ENCODE data around the gene PAGR1.

DNA sequence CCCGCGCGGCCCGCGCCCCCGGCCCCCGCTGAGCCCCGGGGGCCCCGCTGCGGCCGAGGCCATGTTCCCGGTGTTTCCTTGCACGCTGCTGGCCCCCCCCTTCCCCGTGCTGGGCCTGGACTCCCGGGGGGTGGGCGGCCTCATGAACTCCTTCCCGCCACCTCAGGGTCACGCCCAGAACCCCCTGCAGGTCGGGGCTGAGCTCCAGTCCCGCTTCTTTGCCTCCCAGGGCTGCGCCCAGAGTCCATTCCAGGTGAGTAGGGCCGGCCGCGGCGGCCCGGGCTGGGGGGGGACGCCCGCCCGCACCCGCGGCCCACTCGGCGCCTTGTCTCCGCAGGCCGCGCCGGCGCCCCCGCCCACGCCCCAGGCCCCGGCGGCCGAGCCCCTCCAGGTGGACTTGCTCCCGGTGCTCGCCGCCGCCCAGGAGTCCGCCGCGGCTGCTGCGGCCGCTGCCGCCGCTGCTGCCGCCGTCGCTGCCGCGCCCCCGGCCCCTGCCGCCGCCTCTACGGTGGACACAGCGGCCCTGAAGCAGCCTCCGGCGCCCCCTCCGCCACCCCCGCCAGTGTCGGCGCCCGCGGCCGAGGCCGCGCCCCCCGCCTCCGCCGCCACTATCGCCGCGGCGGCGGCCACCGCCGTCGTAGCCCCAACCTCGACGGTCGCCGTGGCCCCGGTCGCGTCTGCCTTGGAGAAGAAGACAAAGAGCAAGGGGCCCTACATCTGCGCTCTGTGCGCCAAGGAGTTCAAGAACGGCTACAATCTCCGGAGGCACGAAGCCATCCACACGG, 9.1 kb upstream of the PAGR1 start:
- TF ChIP-seq EZH2 (IDR thresholded peaks at IDR 0.05; ENCODE audit: borderline replicate concordance, insufficient read depth, low read depth, low read length, poor library complexity, severe bottlenecking) = no peak
- TF ChIP-seq, protein P1, sequence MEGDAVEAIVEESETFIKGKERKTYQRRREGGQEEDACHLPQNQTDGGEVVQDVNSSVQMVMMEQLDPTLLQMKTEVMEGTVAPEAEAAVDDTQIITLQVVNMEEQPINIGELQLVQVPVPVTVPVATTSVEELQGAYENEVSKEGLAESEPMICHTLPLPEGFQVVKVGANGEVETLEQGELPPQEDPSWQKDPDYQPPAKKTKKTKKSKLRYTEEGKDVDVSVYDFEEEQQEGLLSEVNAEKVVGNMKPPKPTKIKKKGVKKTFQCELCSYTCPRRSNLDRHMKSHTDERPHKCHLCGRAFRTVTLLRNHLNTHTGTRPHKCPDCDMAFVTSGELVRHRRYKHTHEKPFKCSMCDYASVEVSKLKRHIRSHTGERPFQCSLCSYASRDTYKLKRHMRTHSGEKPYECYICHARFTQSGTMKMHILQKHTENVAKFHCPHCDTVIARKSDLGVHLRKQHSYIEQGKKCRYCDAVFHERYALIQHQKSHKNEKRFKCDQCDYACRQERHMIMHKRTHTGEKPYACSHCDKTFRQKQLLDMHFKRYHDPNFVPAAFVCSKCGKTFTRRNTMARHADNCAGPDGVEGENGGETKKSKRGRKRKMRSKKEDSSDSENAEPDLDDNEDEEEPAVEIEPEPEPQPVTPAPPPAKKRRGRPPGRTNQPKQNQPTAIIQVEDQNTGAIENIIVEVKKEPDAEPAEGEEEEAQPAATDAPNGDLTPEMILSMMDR (IDR thresholded peaks at IDR 0.05) = no peak
